RWPE2 (cell line): ENCODE results near the gene SCFD2.

Source experiments
- ATAC-seq: fragments of 200-7000 bp; cut with Tn5 transposase; 3 replicates; pipeline ENCODE4 v1.9.1; 2021; ENCODE audit warnings: low read depth
- DNase-seq: peaks from one replicate; pipeline ENCODE4 v3.0.0-alpha.2; 2020; ENCODE audit warnings: low spot score
- H3K27ac ChIP-seq: fragments of 450-650 bp; 2 replicates; pipeline ENCODE4 v1.5.1; 2017; ENCODE audit warnings: mild to moderate bottlenecking; ENCODE audit not compliant: poor library complexity, severe bottlenecking
- H3K27me3 ChIP-seq: fragments of 250-450 bp; sonication (Bioruptor Pico); 2 replicates; pipeline ENCODE4 v1.5.1; 2021; ENCODE audit warnings: mild to moderate bottlenecking, moderate library complexity; ENCODE audit not compliant: insufficient read depth, poor library complexity, severe bottlenecking
- H3K36me3 ChIP-seq: fragments of 250-450 bp; sonication (Bioruptor Pico); 2 replicates; pipeline ENCODE4 v1.5.1; 2020; ENCODE audit warnings: low read depth, mild to moderate bottlenecking, moderate library complexity
- H3K4me1 ChIP-seq: fragments of 250-450 bp; sonication (Bioruptor Pico); 2 replicates; pipeline ENCODE4 v1.5.1; 2021; ENCODE audit warnings: mild to moderate bottlenecking, moderate library complexity; ENCODE audit not compliant: insufficient read depth, poor library complexity, severe bottlenecking
- H3K4me3 ChIP-seq: fragments of 250-450 bp; sonication (Bioruptor Pico); 2 replicates; pipeline ENCODE4 v1.5.1; 2021; ENCODE audit warnings: mild to moderate bottlenecking, moderate library complexity; ENCODE audit not compliant: severe bottlenecking
- H3K9me3 ChIP-seq: fragments of 250-450 bp; sonication (Bioruptor Pico); 2 replicates; pipeline ENCODE4 v1.5.1; 2021; ENCODE audit warnings: mild to moderate bottlenecking, moderate library complexity; ENCODE audit not compliant: severe bottlenecking
- CTCF ChIP-seq: fragments of 450-650 bp; IDR thresholded peaks from one replicate; pipeline ENCODE4 v1.5.1; 2017; ENCODE audit warnings: mild to moderate bottlenecking, moderate library complexity; ENCODE audit not compliant: poor library complexity, severe bottlenecking

SCFD2 gene

GRCh38 chr4:52891743-52892142, 474.1 kb downstream of the SCFD2 start:
- Histone ChIP-seq H3K36me3 (no peaks in the 10 kb centered on the region), H3K27ac (no peak overlapping the region), H3K4me3 (no peak overlapping the region), H3K4me1 (no peaks in the 10 kb centered on the region), H3K27me3 (no peaks in the 10 kb centered on the region), H3K9me3 (no peaks in the 10 kb centered on the region)
- DNase-seq: no peak
- no peak for ATAC-seq
- no peak for TF ChIP-seq CTCF

- H3K9me3 ChIP-seq: no peaks in the 10 kb centered on the region
- no peak overlapping the region for H3K4me3 ChIP-seq
- no peak for TF ChIP-seq CTCF
- DNase-seq: no peak
- H3K27me3 ChIP-seq: no peaks in the 10 kb centered on the region
- H3K36me3 ChIP-seq: no peaks in the 10 kb centered on the region
- H3K27ac ChIP-seq: no peak overlapping the region
- no peaks in the 10 kb centered on the region for H3K4me1 ChIP-seq
- no peak for ATAC-seq
Observed at GRCh38 chr4:52890521-52890791, 475.4 kb downstream of the SCFD2 start.

- no peaks in the 10 kb centered on the region for H3K27me3 ChIP-seq
- no peak for TF ChIP-seq CTCF
- H3K36me3 ChIP-seq: no peaks in the 10 kb centered on the region
- no peaks in the 10 kb centered on the region for H3K4me1 ChIP-seq
- DNase-seq (no peak), ATAC-seq (no peak)
- H3K9me3 ChIP-seq: no peaks in the 10 kb centered on the region
- no peak overlapping the region for H3K27ac ChIP-seq
- no peak overlapping the region for H3K4me3 ChIP-seq
Observed at GRCh38 chr4:52889778-52890520, 475.9 kb downstream of the SCFD2 start.

GRCh38 chr4:52889354-52889753, 476.5 kb downstream of the SCFD2 start:
- Histone ChIP-seq H3K4me3 (no peak overlapping the region), H3K9me3 (no peaks in the 10 kb centered on the region), H3K4me1 (no peaks in the 10 kb centered on the region), H3K27me3 (no peaks in the 10 kb centered on the region), H3K36me3 (no peaks in the 10 kb centered on the region), H3K27ac (no peak overlapping the region)
- DNase-seq: no peak
- no peak for TF ChIP-seq CTCF
- ATAC-seq: no peak

- no peak overlapping the region for H3K27ac ChIP-seq
- H3K36me3 ChIP-seq: no peaks in the 10 kb centered on the region
- H3K4me1 ChIP-seq: no peaks in the 10 kb centered on the region
- H3K27me3 ChIP-seq: no peaks in the 10 kb centered on the region
- no peak overlapping the region for H3K4me3 ChIP-seq
- no peaks in the 10 kb centered on the region for H3K9me3 ChIP-seq
- no peak for ATAC-seq
- TF ChIP-seq CTCF: no peak
- no peak for DNase-seq
Observed at GRCh38 chr4:52884994-52885393, 480.9 kb downstream of the SCFD2 start.
